HepG2 (cell line): Measurements from ENCODE around the gene GNG4. TPM values are rescaled to one million over a fixed set of nuclear protein-coding genes. Genes with fewer than 3 reads are reported as not detected.
A peak's percentile ranks its signal among the peaks of the same experiment; 100 is the strongest.

ENCODE experiments used
- ATAC-seq: fragments of 200-7000 bp; cut with Tn5 transposase; 3 replicates; pipeline ENCODE4 v1.9.1; 2020; ENCODE audit warnings: mild to moderate bottlenecking, moderate library complexity
- BruUV-seq: library from RNA; stranded (reverse); fragments of 400-500 nt; replicated peaks from 2 replicates; lab custom pipeline; 2021; lab: Mats Ljungman, UMichigan
- CTCF ChIA-PET: fragments of 300-600 bp; formaldehyde crosslinking; extraction: SDS; loops from one replicate; lab custom pipeline; 2021; ENCODE audit warnings: low total read pairs, inconsistent platforms, low intra/inter-chr PET ratio; lab: Yijun Ruan, JAX
- POLR2A ChIA-PET: fragments of 350-600 bp; sonication (Branson Sonifier 250); formaldehyde crosslinking; loops from one replicate; lab custom pipeline; 2020; ENCODE audit warnings: antibody characterized with exemption, inconsistent platforms; lab: Yijun Ruan, JAX
- DNase-seq: peaks from one replicate; pipeline ENCODE4 v3.0.0-alpha.2; 2015; ENCODE audit warnings: low spot score
- FAIRE-seq: peaks from 3 replicates; lab custom pipeline; 2011; peaks lifted over from hg19 to GRCh38; lab: Jason Lieb, UNC
- H2AFZ ChIP-seq: one replicate; pipeline ENCODE4 v1.6.1; 2011; ENCODE audit warnings: low read length, inconsistent platforms
- H3K27ac ChIP-seq: fragments of 300-600 bp; 3 replicates; pipeline ENCODE4 v1.8.0; 2011; ENCODE audit warnings: mixed run types, mild to moderate bottlenecking, mixed read lengths, low read length, inconsistent platforms; ENCODE audit not compliant: insufficient read depth; ENCODE audit errors: extremely low read length
- H3K27me3 ChIP-seq, 2 experiments: fragments of 200-600 bp in 1 of 2; 2 replicates in 1 of 2; 3 replicates in 1 of 2; pipeline versions ENCODE4 v1.6.0 to v1.8.0; 2011; ENCODE audit warnings: low read length in 2 of 2, mild to moderate bottlenecking in 2 of 2, moderate library complexity in 2 of 2, inconsistent platforms in 1 of 2; ENCODE audit not compliant: insufficient read depth in 2 of 2, control insufficient read depth in 1 of 2
- H3K36me3 ChIP-seq, 2 experiments: fragments of 200-600 bp in 1 of 2; replicated peaks in 1 of 2; 2 replicates in 1 of 2; 3 replicates in 1 of 2; pipeline versions ENCODE4 v1.5.1 to v1.8.0; 2011; ENCODE audit warnings: low read length in 2 of 2, inconsistent platforms in 1 of 2; ENCODE audit not compliant: insufficient read depth in 2 of 2, control insufficient read depth in 1 of 2
- H3K4me1 ChIP-seq: 2 replicates; pipeline ENCODE4 v1.5.1; 2012; ENCODE audit warnings: low read length, inconsistent platforms; ENCODE audit not compliant: insufficient read depth
- H3K4me2 ChIP-seq: 2 replicates; pipeline ENCODE4 v1.6.0; 2011; ENCODE audit warnings: low read depth, low read length, inconsistent platforms
- H3K4me3 ChIP-seq, 3 experiments: fragments of 200-600 bp in 1 of 3; sonication (generic), shearing (Covaris generic) in 1 of 3; replicated peaks in 1 of 3; 2 replicates each; pipeline ENCODE4 v1.5.1; 2011 to 2016; ENCODE audit warnings: low read length in 3 of 3, inconsistent platforms in 2 of 3, low read depth in 2 of 3, mild to moderate bottlenecking in 2 of 3, control low read depth in 1 of 3, mixed read lengths in 1 of 3; ENCODE audit not compliant: insufficient read depth in 1 of 3
- H3K79me2 ChIP-seq: one replicate; pipeline ENCODE4 v1.6.1; 2011; ENCODE audit warnings: low read length, inconsistent platforms; ENCODE audit not compliant: insufficient read depth
- H3K9ac ChIP-seq: 2 replicates; pipeline ENCODE4 v1.6.0; 2011; ENCODE audit warnings: mild to moderate bottlenecking, low read depth, low read length, inconsistent platforms; ENCODE audit not compliant: insufficient read depth
- H3K9me3 ChIP-seq: 2 replicates; pipeline ENCODE4 v1.5.1; 2012; ENCODE audit warnings: mild to moderate bottlenecking, low read length
- H4K20me1 ChIP-seq: 2 replicates; pipeline ENCODE4 v1.6.0; 2011; ENCODE audit warnings: inconsistent platforms, mild to moderate bottlenecking, low read length, moderate library complexity; ENCODE audit not compliant: insufficient read depth
- RELA ChIP-seq: sonication (generic); formaldehyde crosslinking; IDR thresholded peaks from 2 replicates; pipeline ENCODE4 v1.4.0; 2020; ENCODE audit warnings: missing genetic modification reagents
- SRSF4 ChIP-seq: fragments of 200-400 bp; formaldehyde crosslinking; IDR thresholded peaks from one replicate; pipeline ENCODE4 v1.6.1; 2018; ENCODE audit warnings: mild to moderate bottlenecking, low read depth, low read length, moderate library complexity; ENCODE audit not compliant: poor library complexity, severe bottlenecking
- TRAFD1 ChIP-seq: sonication (generic); formaldehyde crosslinking; IDR thresholded peaks from 2 replicates; pipeline ENCODE4 v1.5.1; 2020; ENCODE audit warnings: missing genetic modification reagents, mild to moderate bottlenecking, borderline replicate concordance
- ZBTB4 ChIP-seq: sonication (generic); formaldehyde crosslinking; IDR thresholded peaks from 2 replicates; pipeline ENCODE4 v1.4.0; 2020; ENCODE audit warnings: missing genetic modification reagents, mild to moderate bottlenecking, borderline replicate concordance
- ZNF383 ChIP-seq: sonication (generic); formaldehyde crosslinking; IDR thresholded peaks from 2 replicates; pipeline ENCODE4 v1.4.0; 2020; ENCODE audit warnings: missing genetic modification reagents, mild to moderate bottlenecking, borderline replicate concordance
- ZNF687 ChIP-seq: sonication (generic); formaldehyde crosslinking; IDR thresholded peaks from 2 replicates; pipeline ENCODE4 v1.5.1; 2020; ENCODE audit warnings: mild to moderate bottlenecking, missing genetic modification reagents, moderate library complexity
- WGBS: methylation state at CpG from one replicate; pipeline ENCODE4 v1.1.6; 2017; ENCODE audit warnings: low lambda C conversion rate; 5-methylcytosine and 5-hydroxymethylcytosine counted together
- in situ Hi-C: cut with HindIII; loops from 2 replicates; pipeline ENCODE4 v1.10.0; 2017; ENCODE audit warnings: low pct_unique_long_range_greater_than_20kb; ENCODE audit not compliant: extremely low pct_ligation_motif_present
- intact Hi-C: fragments of 100-400 bp; cut with micrococcal nuclease; formaldehyde crosslinking; loops from one replicate; pipeline ENCODE4 v1.10.0; 2022; ENCODE audit not compliant: unreplicated experiment
- polyA plus RNA-seq, 8 experiments: library from polyadenylated mRNA; depleted of rRNA in 3 of 8; stranded (reverse) in 7 of 8; unstranded in 1 of 8; fragments of >200 nt; fragmentation: Illumina TruSeq in 4 of 8; extraction: Trizol in 4 of 8; gene quantifications; 2 replicates each; pipeline versions ENCODE4 v1.2.1 to v1.2.3, GENCODE V29; 2011 to 2016; ENCODE audit warnings: low read depth in 4 of 8, missing spikeins in 1 of 8, mixed read lengths in 1 of 8; ENCODE audit not compliant: insufficient read depth in 1 of 8
- total RNA-seq, 5 experiments: library from RNA; depleted of rRNA; stranded (reverse); fragments of >200 nt; fragmentation: Illumina TruSeq; extraction: Trizol; gene quantifications; 2 replicates each; pipeline ENCODE4 v1.2.3, GENCODE V29; 2016; ENCODE audit warnings: low read depth in 1 of 5

The GNG4 gene
- total and polyA plus RNA-seq, 2 of the 13 experiments (the other 11 are each of a cell fraction or from before 2014, with no cell fraction given): 27.1 to 69.5 TPM

- no peaks in the 10 kb centered on the region for H3K27me3 ChIP-seq
- ChIA-PET CTCF (no interaction called here), POLR2A (interaction anchor here (2.0 to 3.1 kb wide), 3 partner anchors 16 to 142 kb away, joined by 6 to 13 read pairs (median 8); partner anchors contain the start of gene B3GALNT2)
- 90% methylated on average over 9 of the region's 9 CpGs for WGBS
- H3K4me3 ChIP-seq: no peak overlapping the region
- peaks cover 74% of the 10 kb centered on the region for H3K4me1 ChIP-seq
- in situ Hi-C loops (no loop called here), intact Hi-C loops (no loop called here)
- no TSS peak for BruUV-seq
- peaks cover 36% of the 10 kb centered on the region; the same call in 1 of the 2 replicates for H4K20me1 ChIP-seq
- ATAC-seq: no peak
- TF ChIP-seq ZNF383 (CRISPR knock-in tag) (no peak), SRSF4 (no peak), RELA (CRISPR knock-in tag) (no peak)
- H3K9ac ChIP-seq: no peak overlapping the region
- peaks cover 72% of the 10 kb centered on the region for H3K79me2 ChIP-seq
- DNase-seq: no peak
- peak overlapping the region; percentile 87 for H3K27ac ChIP-seq
- peak overlapping the region; percentile 25 for H3K4me2 ChIP-seq
- FAIRE-seq: no peak
- peaks cover 2 to 4% of the 10 kb centered on the region in 2 experiments; a peak in 2 of 5 replicates for H3K36me3 ChIP-seq
- H3K9me3 ChIP-seq: no peaks in the 10 kb centered on the region
- no peak overlapping the region for H2AFZ ChIP-seq
Observed at GRCh38 chr1:235646463-235646862, 3.1 kb downstream of the GNG4 start.

- CTCF ChIA-PET: no interaction called here
- Histone ChIP-seq H3K36me3 (peaks cover 2 to 7% of the 10 kb centered on the region in 2 experiments; a peak in 3 of 5 replicates), H4K20me1 (peaks cover 46% of the 10 kb centered on the region; the same call in 1 of the 2 replicates), H3K9me3 (no peaks in the 10 kb centered on the region), H3K4me2 (no peak overlapping the region), H3K4me1 (peaks cover 84% of the 10 kb centered on the region), H3K27ac (no peak overlapping the region), H3K9ac (no peak overlapping the region), H3K27me3 (no peaks in the 10 kb centered on the region), H3K4me3 (no peak overlapping the region), H3K79me2 (peaks cover 87% of the 10 kb centered on the region), H2AFZ (no peak overlapping the region)
- BruUV-seq: no TSS peak
- POLR2A ChIA-PET: no interaction called here
- FAIRE-seq (no peak), ATAC-seq (no peak), DNase-seq (no peak)
- intact Hi-C loops: no loop called here
- WGBS: 89% methylated on average over 7 of the region's 13 CpGs
- in situ Hi-C loops: no loop called here
- TF ChIP-seq TRAFD1 (CRISPR knock-in tag) (no peak), ZBTB4 (CRISPR knock-in tag) (no peak), ZNF687 (CRISPR knock-in tag) (peak; percentile 56)
Observed at GRCh38 chr1:235644693-235645305, 4.8 kb downstream of the GNG4 start.
